HG03103 (cell line): Measurements from ENCODE around the gene TGFBI.

ENCODE experiments used
- ATAC-seq: cut with Tn5 transposase; IDR thresholded peaks from one replicate; pipeline ENCODE4 v1.9.1; 2021; ENCODE audit warnings: low read depth; ENCODE audit not compliant: unreplicated experiment

TGFBI gene

DNA sequence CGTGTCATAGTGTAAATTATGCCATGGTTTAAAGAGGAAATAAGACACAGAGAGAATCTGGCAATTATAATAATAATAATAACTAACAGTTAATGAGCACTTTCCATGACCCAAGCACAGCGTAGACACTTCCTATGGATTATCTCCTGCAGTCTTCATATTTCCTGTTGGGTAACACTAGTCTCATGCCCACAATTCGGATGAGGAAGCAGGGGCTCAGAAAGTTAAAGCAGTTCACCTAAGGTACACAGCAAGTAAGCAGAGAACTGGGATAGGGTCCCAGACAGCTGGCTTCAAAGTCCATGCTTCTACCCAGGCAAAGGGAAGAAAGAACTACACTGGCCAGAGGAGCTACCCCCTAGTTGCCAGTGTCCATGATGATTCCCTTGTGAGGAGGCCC lies 27.9 kb upstream of the TGFBI start:
- no peak for ATAC-seq

DNA sequence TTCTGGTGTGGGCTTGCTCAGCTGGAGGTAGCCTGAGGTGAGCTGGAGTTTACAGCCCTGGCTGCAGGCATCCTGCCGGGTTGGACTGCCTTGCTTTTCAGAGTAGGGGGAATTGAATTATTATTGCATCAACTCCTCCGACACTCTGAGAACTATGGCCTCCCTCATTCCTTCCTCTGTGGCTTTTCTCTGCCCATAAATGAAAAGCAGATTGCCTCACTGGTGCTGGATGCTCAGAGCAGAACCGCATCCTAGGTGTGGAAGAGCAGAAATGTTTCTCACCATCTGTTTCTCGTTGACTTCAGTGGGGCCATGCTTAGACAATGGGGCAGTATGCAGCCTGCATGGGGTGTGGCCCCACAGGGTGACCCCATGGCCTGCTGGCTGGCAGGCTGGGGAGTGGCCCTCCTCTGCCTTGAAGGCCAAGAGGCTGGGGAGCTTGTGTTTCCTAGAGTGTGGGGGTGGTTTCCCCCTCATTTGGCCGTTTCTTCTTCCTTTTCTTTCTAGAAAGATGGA lies 27.3 kb upstream of the TGFBI start:
- no peak for ATAC-seq

DNA sequence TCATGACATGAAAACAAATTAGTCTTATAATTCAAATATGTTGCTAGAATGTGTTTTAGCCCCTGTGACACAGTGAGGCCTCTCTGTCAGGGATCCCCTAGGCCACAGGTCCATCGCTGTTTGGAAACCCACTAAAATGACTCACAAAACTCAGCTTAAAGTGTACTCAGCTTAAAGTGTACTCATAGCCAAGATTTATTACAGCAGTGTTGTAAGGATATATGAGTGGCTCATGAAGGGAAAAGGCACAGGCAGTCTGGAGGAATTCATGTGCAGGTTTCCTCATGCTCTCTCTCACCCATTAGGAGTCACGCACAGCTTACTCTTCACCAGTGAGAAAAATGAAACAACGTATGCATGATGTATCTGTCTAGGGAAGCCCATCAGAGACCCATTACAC lies 24.4 kb upstream of the TGFBI start:
- ATAC-seq = no peak

DNA sequence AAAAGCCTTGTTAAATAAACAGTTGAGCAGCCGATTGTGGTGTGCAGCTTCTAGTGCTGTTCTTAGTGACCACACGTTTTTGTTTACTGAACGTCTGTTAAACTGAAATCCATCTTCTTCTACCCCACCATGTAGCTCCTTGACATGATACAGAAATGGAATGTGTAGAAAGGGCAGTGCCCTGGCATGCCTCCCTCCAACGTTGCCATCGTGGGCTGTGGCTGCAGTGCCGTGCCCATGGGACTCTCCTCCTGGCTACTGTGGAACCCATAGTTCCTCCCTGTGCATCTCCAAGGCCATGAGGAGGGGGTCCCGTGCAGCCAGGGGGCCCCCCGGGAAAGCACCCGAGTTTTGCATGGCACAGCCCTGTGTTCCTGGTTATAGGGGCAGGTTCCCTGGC lies 23.3 kb upstream of the TGFBI start:
- no peak for ATAC-seq

DNA sequence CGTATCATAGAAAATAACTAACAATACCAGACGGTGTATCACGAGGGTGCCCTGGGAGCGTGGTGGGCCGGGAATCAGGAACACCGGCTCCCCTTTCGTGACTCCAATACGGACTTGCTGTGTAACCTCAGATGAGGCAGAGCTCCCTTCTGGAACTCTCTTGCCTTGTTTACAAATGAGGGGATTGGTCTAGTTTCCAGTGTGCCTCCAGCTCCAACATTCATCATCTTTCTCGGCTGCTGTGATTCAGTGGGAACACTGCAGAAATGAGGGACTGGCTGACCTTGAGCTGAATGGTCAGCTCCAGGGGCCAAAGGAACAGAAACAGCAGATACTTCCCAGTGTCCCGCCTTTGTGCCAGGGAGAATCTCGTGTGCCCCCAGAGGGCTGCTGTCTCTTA lies 22.6 kb upstream of the TGFBI start:
- no peak for ATAC-seq

DNA sequence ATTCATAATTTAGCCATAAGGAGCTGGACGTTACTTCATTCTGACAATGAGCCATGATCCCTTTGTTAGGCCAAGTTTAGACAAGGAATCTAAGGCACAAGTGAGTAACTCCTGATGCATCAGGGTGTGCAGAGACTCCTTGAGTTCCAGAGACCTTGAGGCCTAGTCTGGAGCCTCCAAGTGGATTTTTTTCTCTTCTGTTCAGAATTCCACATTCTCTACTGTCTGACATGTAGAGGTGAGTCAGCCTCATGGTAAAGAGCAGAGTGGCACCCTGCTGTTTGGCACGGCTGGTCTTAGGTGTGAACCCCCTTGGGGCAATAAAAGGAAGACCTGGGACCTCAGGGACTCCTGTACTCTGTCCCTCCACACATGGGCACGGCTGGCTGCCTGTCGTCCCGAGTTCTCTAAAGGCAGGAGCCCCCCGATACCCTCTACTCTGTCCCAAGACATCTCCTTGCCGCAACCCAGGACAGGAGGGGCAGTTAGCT lies 22.0 kb upstream of the TGFBI start:
- no peak for ATAC-seq

DNA sequence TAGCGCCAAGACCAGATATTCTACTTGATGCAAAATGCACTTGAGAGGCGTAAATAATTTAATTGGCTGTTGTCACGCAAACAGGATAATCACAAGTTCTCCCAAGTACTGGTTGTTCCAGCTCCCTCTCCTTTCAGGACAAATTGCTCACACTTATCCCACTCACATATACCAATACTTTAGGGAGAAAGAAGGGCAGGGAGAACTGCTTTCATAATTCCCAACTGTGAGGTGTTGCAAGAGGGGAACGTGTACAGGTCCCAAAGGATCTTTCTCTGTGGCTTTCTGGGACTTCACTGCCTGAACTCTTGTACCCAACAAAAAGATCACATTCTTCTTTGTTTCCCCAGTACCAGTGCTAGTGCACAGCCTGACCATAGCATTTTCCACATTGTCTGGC lies 21.5 kb upstream of the TGFBI start:
- no peak for ATAC-seq

DNA sequence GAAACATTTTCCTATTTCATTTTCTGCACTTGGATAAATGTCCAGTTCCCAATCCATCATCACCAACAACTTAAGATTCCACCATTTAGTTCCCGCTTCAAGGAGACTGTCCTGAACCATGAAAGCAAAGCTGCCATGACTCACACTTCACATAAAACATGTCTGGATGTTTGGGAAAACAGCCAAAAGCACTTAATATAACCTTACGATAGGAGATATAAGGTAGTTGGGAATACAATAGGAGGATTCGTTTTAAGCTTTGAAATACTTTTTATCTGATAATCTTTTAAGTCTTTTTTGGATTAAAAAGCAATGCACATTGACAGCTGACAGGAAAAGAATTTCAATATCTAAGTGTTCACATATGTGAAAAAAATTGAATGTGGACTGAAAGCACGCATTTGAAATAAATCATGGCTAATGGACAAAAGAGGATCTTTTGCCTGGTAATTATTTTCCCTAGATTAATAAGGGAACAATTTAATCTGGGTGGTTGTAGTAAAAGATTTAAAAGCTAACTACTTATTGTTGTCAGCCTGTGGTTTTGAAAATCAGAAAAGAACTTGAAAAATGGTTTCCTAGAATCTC lies 17.3 kb upstream of the TGFBI start:
- ATAC-seq = no peak

DNA sequence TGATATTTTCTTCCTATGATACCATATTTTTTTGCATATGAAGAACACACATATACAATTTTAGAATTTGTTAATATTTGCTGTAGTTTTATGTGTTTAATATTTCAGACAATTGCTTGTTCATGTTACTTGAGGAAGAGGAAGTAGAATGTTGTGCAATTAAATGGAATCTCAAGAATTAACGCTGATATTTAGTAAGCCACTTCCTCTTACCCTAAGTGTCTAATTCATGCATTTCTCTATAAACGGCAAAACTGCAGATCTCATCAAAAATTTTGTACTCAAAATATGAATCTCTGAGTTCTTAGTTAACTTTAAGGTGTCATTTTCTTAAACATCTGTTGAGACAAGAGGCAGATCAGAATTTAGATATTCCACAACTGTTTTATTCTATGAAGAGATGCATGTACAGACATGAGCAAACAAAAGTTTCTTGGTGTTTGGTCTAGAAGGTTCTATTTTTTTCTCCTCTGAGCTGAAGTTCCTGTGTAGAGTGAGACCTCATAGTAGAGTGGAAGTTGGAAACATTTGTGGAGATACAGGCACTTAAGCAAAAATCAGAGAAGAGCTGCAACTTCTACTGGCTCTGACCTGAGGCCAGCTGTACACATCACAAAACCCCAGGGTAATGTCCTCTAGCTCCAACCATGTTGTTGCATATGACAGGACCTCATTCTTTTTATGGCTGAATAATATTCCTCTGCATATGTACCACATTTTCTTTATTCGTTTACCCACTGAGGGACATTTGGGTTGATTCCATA lies 16.6 kb upstream of the TGFBI start:
- no peak for ATAC-seq

DNA sequence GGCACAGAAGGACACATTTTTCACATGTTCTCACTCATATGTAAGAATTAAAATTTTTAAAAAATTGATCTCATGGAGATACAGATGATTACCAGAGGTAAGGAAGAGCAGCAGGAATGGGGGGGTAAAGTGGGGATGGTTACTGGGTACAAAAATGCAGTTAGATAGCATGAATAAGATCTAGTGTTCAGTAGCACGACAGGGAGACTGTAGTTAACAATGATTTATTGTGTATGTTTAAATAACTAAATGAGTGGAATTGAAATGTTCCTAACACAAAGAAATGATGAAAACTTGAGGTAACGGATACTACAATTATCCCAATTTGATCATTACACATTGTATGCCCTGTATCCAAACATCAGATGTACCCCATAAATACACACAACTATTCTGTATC lies 15.2 kb upstream of the TGFBI start:
- ATAC-seq = no peak

DNA sequence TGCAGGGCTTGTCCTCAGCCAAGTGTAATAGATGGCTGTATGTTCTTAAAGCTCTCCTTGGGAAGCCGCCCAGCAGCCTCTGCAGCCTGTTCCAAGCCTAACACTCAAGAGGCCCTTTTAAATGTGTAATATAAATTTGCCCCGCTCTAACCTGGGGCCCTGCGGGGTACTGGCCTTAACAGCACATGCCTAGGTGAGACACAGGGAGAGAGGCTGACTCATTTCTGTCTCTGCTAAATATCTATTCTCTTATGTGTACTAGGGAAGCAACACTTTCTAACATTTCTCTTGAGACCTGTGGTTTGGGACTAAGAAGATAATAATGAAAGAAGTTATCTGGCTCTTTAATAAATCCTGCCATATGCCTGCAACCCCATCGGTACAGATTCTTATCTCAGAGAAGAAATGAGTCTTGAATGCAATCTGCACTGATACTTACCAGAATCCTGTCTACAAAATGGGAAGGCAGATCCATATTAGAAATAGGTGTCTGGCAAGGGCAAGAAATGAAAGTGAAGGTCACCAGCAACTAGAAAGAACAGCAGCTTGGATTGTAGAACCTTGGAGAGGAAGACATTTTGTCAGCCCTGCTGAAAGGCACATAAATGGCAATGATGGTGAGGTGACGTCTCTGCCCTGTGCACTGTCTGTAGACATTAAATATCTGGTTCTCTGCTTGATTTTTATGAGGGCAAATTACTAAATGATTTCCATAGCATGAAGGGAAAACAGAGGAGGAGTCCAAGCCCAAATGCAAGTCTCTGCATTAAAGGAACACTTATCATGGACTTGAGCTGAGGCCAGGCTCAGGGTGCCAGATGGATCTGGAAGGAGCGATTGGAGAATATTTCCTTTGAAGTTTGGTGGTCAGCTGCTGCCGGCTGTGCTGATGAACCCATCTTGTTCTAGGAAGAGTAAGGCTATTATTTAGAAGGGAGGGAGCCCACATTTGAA lies 14.5 kb upstream of the TGFBI start:
- ATAC-seq = peak; percentile 81

DNA sequence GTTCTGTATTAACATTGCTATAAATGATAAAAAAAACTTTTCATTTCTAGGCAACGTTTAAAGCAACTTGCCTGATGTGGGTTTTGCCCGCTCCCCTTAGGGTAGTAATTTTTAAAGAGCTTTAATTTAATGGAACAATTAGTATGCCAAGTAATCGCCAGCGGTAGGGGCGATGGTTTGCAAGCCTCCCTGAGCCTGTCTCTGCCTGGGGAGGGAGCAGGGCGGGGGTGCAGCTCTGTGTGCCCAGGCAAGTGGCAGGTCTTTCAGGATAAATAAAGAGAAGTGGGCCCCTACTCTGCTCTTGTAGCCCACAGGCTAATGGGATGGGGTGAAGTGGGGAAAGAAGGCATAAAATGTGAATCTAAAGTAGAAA lies 13.8 kb upstream of the TGFBI start:
- ATAC-seq = no peak

DNA sequence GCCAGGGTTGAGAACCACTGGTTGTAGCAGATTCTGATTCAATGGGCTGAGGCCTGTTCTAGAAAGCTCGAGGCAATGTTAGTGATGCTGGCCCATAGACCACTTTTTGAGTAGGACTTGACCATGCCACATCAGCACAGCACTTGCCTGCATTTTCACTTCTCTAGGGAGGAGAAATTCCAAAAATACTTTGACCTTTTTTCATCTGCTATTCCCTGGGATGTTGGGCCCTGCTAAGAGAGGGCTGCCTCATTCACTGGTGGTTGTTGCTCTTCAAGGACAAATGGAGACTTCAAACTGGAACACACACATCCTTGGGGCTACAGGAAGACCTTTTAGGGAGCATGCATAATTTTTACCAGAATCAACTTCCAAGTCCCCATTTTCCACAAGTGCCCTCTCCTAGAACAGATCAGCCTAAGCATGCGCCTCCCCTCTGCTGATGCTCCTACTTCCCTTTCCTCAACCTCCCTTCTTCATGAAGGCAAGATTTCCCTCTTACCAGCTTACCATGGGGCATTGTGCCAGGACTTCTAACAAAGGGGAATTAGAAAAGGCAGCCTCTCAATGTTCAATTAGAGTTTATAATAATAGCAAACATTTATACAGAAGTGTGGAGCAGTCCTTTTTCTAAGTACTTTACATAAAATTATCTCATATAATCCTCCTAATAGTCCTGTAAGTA lies 12.7 kb upstream of the TGFBI start:
- no peak for ATAC-seq

DNA sequence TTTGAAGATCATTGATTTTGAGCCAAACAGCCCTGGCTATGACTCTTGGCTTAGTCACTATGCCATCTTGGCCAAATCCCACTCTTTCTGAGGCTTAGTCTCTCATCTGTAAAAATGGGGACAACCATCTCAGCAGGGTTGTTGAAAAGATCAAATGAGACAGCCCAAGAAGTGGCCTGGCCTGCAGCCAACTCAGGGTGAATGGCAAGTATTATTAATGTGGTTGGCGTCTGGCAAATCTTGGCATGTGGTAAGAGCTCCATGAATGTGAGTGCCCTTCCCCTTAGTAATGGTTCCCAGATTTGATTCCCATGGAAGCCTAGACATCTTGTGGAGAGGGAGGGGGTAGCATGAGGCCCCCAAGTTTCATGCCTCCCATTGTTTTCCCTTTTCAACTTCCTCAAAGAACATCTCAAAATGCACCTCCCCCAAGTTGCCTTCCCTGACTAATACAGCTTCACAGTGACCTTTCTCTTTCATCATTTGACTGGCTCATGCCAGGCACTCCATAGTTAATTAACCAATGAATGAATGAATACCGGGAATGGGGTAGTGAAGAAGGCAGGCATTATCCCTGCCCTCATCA lies 11.8 kb upstream of the TGFBI start:
- ATAC-seq = no peak

DNA sequence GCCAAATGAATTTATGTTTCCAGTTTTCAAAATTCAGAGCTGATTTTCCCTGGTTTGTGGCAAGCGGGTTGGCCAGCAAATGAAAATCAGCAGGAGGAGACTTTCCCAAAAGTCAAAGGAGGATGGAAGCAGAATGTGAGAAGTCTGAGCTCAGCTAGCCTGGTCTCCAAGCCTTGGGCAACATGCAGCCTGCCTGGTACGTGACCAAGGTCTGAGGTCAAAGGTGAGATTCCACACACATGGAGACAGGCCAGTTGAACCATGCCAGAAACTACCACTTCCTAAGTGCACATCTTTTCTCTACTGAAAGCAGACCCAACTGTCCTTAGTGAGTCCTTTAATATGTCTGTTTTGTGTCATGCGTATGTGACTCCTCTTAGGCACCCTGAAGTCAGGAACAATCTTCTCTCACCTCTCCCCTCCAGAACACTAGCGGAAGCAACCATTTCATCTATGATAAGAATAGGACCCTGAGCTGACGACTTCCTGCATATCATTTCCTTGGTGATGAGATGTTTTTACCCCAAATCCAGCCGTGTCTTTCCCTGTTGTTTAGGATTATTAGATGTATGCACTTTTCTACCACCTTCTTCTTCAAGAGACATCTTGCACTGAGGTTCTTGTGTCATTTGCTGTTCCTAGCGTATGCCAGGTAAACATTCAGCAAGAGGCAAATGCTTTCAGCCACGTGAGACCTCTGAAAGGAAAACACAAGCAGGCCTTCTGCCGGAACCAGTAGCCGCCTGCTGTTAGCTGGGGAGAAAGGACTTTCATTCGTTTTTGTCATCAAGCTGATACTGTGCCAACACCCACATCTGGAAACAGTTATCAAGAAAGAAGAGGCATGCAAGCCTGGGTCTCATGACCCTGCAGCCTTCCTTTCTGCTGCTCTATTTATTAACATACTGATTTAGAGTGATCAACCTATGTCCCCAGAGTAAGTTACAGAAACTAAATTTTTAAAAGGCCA lies 9.7 kb upstream of the TGFBI start:
- no peak for ATAC-seq

DNA sequence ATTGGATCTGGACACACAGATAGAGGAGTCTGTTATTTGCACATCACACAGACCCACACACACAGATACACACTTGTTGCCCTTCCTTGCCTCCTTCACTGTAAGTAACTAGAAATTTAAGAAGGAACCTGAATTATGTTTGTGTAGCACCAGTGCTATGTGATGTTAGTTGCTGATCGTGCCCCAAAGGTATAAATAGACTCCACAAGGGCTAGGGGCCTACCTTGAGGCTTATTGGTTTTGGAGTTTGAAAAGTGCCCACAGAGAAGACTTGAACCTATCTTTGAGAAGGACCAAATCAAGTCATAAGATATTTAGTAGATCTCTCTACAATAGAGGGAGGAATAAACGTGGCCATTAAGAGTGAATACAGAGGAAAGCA lies 8.8 kb upstream of the TGFBI start:
- ATAC-seq = no peak

DNA sequence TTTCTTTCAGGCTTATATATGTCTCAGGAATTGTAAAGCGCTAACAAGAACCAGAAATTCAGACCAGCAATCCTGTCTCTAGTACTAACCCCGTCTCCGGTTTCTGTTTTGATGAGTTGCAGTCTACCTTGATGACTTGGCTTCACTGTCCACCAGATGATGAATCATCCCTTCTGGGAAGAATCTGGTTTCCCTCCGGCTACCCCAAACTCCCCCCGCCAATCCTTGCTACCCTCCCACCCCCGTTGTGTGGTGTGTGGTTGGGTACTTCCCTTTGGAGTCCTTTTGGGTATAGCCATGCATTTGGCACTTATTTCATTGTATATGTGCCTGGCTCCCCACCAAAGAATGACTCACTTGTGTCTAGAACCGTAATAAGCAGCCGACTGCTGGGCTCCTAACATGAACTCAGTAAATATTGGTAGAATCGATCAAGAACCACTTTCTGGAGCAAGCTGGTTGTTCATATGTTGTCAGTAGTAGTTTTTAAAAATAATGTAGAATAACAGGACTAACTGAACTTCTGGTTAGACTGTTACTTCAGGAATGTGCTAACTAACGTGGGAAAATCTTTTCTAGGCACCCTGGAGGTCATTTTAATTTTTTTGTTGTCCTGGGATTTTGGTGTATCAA lies 8.3 kb upstream of the TGFBI start:
- ATAC-seq = no peak

DNA sequence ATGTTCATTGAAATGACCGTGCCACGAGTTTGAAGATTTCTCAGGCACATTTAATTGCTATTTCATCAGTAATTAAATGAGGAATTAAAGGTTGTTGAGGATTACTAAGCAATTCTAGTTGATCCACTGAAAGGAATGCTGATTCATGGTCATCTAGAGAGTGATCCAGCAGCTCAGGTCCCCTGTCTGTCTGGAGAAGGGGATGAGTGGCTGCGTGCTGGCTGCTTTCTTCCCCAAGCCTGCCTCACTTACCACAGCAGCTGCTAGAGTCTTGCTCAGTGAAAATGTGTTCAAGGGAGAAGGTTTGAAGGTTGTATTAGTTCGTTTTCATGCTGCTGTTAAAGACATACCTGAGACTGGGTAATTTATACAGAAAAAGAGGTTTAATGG lies 7.8 kb upstream of the TGFBI start:
- ATAC-seq = no peak

DNA sequence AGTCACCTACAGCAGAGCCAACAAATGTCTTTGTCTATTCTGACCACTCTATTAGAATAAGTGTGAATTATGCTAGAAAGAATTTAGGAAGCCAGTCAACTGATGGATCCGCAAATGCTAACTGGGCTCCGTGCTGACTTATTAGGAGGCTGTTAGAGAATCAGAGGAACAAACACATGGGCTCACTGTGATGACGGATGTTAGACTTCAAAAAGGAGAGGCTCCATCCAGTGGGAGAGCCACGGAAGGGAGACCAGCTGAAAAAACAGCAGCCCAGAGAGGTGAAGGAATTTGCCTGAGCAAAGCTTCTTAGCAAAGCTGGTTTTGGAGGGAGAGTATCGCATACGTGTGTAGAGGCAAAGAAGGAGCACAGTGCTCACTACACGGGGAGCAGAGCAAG lies 5.8 kb upstream of the TGFBI start:
- ATAC-seq = no peak
